GM10847 (cell line): ENCODE measurements around the gene TMEFF2.

ENCODE experiments used
- POLR2A ChIP-seq: IDR thresholded peaks from 2 replicates; pipeline ENCODE4 v1.6.1; 2011; ENCODE audit not compliant: insufficient read length; ENCODE audit errors: extremely low read depth

The TMEFF2 gene

DNA sequence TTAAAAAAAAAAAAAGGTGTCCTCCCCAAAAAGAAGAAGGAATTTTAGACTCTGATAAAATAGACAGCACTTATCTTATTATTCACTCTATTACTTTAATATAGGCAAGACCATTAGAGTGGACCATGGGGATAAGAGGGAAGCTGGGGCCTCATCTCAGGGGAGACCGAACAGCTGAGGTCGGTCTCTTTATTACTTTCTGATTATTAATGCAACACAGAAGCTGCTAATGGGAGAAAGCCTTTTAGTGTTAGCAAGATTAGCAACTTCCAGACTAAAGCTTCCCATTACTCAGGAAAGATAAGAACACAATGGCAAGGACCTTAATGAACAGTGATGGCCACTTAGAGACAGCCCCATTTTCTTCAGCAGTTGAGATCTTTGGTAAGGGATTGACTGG is 135.5 kb downstream of the TMEFF2 start:
- no peak for TF ChIP-seq POLR2A

- TF ChIP-seq POLR2A = no peak
Observed at GRCh38 chr2:192053921-192054320, 140.8 kb downstream of the TMEFF2 start.

DNA sequence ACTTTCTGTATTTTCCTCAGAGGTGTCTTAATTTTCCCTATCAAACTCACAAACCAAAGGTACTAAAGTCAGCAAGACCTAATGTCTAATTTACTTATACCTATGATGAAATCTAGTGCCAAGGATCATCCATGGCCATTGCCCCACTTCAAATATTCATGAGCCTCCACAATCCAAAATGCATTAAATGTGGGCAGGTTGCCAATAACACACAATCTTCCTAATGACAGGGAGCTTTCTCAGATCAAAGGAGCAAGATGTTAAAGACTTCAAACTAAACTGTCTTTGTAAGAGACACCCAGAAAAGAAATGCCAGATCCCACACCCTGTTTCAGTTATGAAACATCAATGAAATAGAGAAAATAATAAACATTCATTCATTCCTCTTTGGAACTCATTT is 143.2 kb downstream of the TMEFF2 start:
- TF ChIP-seq POLR2A = no peak

GRCh38 chr2:192049362-192049761 is 145.4 kb downstream of the TMEFF2 start:
- no peak for TF ChIP-seq POLR2A

DNA sequence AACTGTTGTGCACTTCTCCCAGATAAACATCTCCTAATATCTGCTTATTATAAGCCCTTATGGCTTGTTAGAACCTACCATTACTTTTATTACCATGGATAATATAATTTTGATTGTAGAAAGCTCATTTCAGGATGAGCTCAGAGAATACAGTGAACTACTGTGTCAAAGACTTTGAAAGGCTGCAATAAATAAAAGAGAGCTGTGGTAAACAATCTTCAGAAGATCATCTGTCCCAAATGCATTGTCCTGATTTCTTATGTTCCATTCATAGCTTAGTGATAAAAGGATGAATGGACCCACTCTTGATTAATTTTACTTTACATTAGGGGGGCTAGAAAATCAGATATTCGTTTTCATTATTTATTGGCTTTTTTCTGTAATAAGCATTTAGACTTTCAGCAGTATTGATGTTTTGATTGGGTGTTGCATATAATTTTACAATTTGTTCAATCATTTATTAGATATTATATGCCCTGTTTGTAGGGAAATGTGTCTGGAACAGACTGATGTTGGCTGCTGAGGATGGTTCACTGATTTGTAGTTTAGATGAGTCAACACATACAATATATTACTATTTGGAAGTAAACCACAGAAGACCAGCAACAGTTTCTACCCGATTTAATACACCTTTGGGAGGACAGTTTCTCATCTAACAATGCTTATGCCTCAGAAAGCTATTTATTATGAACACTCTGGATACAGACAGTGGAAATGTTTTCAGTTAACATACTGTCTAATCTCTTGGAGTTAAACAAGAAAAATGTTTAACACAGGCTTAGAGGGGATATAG is 147.2 kb downstream of the TMEFF2 start:
- TF ChIP-seq POLR2A = no peak

DNA sequence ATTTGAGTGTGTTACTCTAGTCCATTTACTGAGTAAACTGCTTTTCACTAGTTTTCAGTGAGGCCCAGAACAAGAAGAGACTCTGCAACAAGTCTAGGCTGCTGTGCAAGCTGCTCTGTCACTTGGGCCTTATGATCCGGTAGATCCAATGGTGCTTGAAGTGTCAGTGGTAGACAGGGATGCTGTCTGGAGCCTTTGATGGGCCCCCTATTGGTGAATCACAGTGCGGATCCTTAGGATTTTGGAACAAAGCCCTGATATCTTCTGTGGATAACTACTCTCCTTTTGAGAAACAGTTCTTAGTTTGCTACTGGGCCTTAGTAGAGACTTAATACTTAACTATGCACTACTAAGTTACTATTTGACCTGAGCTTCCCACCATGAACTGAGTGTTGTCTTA is 150.2 kb downstream of the TMEFF2 start:
- TF ChIP-seq POLR2A = no peak

GRCh38 chr2:192043216-192043870 is 151.4 kb downstream of the TMEFF2 start:
- no peak for TF ChIP-seq POLR2A

DNA sequence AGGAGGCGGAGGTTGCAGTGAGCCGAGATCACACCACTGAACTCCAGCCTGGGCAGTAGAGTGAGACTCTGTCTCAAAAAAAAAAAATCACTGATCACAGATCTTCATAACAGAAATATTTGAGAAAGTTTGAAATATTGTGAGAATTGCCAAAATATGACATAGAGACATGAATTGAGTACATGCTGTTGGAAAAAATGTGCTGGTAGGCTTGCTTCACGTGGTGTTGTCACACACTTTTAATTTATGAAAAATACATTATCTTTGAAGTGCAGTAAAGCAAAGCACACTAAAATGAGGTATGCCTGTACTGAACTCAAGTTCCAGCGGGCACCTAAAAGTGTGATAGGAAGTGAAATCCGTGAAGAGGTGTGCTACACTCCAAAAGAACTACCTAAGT is 152.6 kb downstream of the TMEFF2 start:
- TF ChIP-seq POLR2A = no peak

GRCh38 chr2:192038110-192038509 is 156.6 kb downstream of the TMEFF2 start:
- no peak for TF ChIP-seq POLR2A

- no peak for TF ChIP-seq POLR2A
Observed at GRCh38 chr2:192035731-192036442, 158.8 kb downstream of the TMEFF2 start.

DNA sequence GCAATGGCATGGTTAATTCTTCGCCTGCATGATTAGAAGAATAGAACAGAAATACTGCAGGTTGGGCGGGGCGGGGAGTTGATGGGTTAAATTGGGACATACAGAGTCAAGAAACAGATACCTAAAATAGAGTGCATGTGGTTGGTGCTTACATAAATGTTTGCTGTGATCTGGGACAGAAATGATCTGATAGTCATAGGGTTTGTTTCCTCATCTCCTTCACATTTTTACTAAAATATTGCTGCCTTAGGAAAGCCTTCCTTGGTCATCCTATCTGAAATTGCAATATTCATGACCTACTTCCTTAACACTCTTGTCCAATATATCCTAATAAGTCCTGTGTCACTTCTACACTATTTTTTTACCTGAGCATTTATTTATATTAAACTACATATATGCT is 163.9 kb downstream of the TMEFF2 start:
- TF ChIP-seq POLR2A = no peak

- no peak for TF ChIP-seq POLR2A
Observed at GRCh38 chr2:192030289-192030688, 164.4 kb downstream of the TMEFF2 start.

- TF ChIP-seq POLR2A = no peak
Observed at GRCh38 chr2:192029089-192029488, 165.6 kb downstream of the TMEFF2 start.

- TF ChIP-seq POLR2A = no peak
Observed at GRCh38 chr2:192026825-192027120, 168.0 kb downstream of the TMEFF2 start.

DNA sequence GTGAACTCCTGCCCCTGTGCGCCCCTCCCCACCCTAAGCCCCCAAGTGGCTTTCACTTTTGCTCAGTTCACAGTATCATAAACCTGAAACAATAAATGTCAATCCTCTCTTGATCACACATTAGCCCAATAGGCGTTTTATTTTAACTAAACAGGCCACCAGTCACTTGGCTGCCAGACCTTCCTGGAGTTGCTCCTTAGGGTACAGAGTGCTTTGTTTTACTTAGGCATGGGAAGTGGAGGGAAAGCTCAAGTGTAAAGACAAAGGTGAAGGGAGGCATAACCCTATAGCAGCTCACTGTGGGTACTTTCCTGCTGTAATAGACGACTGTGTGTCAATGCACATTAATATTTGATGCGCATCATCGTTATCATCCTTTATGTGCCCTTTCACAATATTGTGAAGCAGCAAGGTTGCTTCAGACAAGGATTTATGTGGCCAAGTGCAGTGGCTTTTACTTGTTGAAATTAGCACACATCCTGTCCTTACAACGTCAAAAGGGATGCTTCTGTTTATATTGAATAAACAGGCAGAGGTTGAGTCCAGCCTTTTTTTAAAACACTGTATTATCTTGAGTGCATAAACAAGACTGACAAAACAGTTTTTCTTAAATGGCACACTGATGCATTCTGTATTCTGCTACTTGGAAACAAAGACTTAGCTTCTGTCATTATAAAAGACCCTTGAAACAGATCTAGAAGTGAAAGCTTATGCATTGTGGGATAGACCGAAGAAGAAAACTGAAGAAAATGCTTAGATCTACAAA is 168.5 kb downstream of the TMEFF2 start:
- TF ChIP-seq POLR2A = no peak
